Neuron (in vitro differentiated cells): ENCODE results near the gene SOWAHC.
"Not testable (repeated sequence)": the region's sequence is repeated elsewhere in the genome, so short reads cannot be mapped to it uniquely, and the experiment has no call there.

Experiments
- H2AFZ ChIP-seq: one replicate; pipeline ENCODE4 v1.6.1; 2013; ENCODE audit warnings: low read depth, mild to moderate bottlenecking, inconsistent platforms, low read length, moderate library complexity
- H3K27me3 ChIP-seq: one replicate; pipeline ENCODE4 v1.6.1; 2013; ENCODE audit warnings: low read length; ENCODE audit not compliant: insufficient read depth
- H3K36me3 ChIP-seq: one replicate; pipeline ENCODE4 v1.6.1; 2013; ENCODE audit warnings: low read length; ENCODE audit not compliant: insufficient read depth
- H3K4me1 ChIP-seq: one replicate; pipeline ENCODE4 v1.6.1; 2013; ENCODE audit warnings: low read length; ENCODE audit not compliant: insufficient read depth
- H3K4me3 ChIP-seq: 2 replicates; pipeline ENCODE4 v1.5.1; 2013; ENCODE audit warnings: mild to moderate bottlenecking, low read length, moderate library complexity
- H3K9me3 ChIP-seq: one replicate; pipeline ENCODE4 v1.6.1; 2013; ENCODE audit warnings: low read length

SOWAHC gene

GRCh38 chr2:109613922-109614714 lies at the start of gene SOWAHC, which contains the start of gene SEPTIN10:
Gene SOWAHC, plus strand, starts transcription at chr2:109614364. Its CDS starts 126 bp downstream, at chr2:109614490.
Gene SEPTIN10, minus strand, starts transcription at chr2:109613966. Its CDS starts 139 bp downstream, at chr2:109613827.
- Histone ChIP-seq H3K9me3 (peaks cover 2% of the 10 kb centered on the region), H2AFZ (peak within 1 kb of the TSS; percentile 80), H3K27me3 (no peaks in the 10 kb centered on the region), H3K4me3 (peak within 1 kb of the TSS; percentile 96), H3K36me3 (no peaks in the 10 kb centered on the region), H3K4me1 (peaks cover 28% of the 10 kb centered on the region)

GRCh38 chr2:109575373-109575772 lies 38.8 kb upstream of the SOWAHC start:
- Histone ChIP-seq H3K36me3 (peaks cover 23% of the 10 kb centered on the region), H3K4me1 (no peaks in the 10 kb centered on the region), H3K4me3 (no peak overlapping the region), H2AFZ (no peak overlapping the region), H3K9me3 (no peaks in the 10 kb centered on the region), H3K27me3 (no peaks in the 10 kb centered on the region)

- H3K27me3 ChIP-seq, H3K4me3 ChIP-seq, H3K4me1 ChIP-seq, H3K9me3 ChIP-seq, H2AFZ ChIP-seq: not testable (repeated sequence)
- H3K36me3 ChIP-seq, result peaks cover 16% of the 10 kb centered on the region
Observed at GRCh38 chr2:109577630-109578029, 36.5 kb upstream of the SOWAHC start.

GRCh38 chr2:109582928-109583895 lies 31.0 kb upstream of the SOWAHC start:
- Histone ChIP-seq H3K9me3 (no peaks in the 10 kb centered on the region), H3K4me3 (no peak overlapping the region), H2AFZ (no peak overlapping the region), H3K36me3 (peaks cover 21% of the 10 kb centered on the region), H3K4me1 (no peaks in the 10 kb centered on the region), H3K27me3 (no peaks in the 10 kb centered on the region)

GRCh38 chr2:109586687-109587086 lies 27.5 kb upstream of the SOWAHC start:
- no peaks in the 10 kb centered on the region for H3K9me3 ChIP-seq
- H3K27me3 ChIP-seq, result no peaks in the 10 kb centered on the region
- H3K4me3 ChIP-seq, result no peak overlapping the region
- H3K36me3 ChIP-seq, result peaks cover 27% of the 10 kb centered on the region
- H2AFZ ChIP-seq, result no peak overlapping the region
- no peaks in the 10 kb centered on the region for H3K4me1 ChIP-seq

- Histone ChIP-seq H3K4me1 (peaks cover 10% of the 10 kb centered on the region), H3K36me3 (peaks cover 9% of the 10 kb centered on the region), H2AFZ (no peak overlapping the region), H3K9me3 (no peaks in the 10 kb centered on the region), H3K27me3 (no peaks in the 10 kb centered on the region), H3K4me3 (no peak overlapping the region)
Observed at GRCh38 chr2:109591206-109591605, 23.0 kb upstream of the SOWAHC start.

GRCh38 chr2:109592905-109593304 lies 21.3 kb upstream of the SOWAHC start:
- H3K9me3 ChIP-seq, result no peaks in the 10 kb centered on the region
- peaks cover 9% of the 10 kb centered on the region for H3K36me3 ChIP-seq
- H3K4me1 ChIP-seq, result peaks cover 10% of the 10 kb centered on the region
- H2AFZ ChIP-seq, result no peak overlapping the region
- H3K27me3 ChIP-seq, result no peaks in the 10 kb centered on the region
- H3K4me3 ChIP-seq, result no peak overlapping the region

- H3K27me3 ChIP-seq, result no peaks in the 10 kb centered on the region
- no peak overlapping the region for H3K4me3 ChIP-seq
- peaks cover 7% of the 10 kb centered on the region for H3K36me3 ChIP-seq
- H2AFZ ChIP-seq, result no peak overlapping the region
- peaks cover 10% of the 10 kb centered on the region for H3K4me1 ChIP-seq
- H3K9me3 ChIP-seq, result no peaks in the 10 kb centered on the region
Observed at GRCh38 chr2:109594246-109594885, 19.8 kb upstream of the SOWAHC start.

GRCh38 chr2:109595644-109596043 lies 18.5 kb upstream of the SOWAHC start:
- no peak overlapping the region for H2AFZ ChIP-seq

GRCh38 chr2:109597283-109597682 lies 16.9 kb upstream of the SOWAHC start:
- Histone ChIP-seq H3K36me3 (no peaks in the 10 kb centered on the region), H3K27me3 (no peaks in the 10 kb centered on the region), H3K4me1 (peaks cover 10% of the 10 kb centered on the region), H2AFZ (no peak overlapping the region), H3K4me3 (no peak overlapping the region), H3K9me3 (no peaks in the 10 kb centered on the region)

More at GRCh38 chr2:109595644-109596043, 18.5 kb upstream of the SOWAHC start:
- H3K9me3 ChIP-seq, result no peaks in the 10 kb centered on the region
- no peaks in the 10 kb centered on the region for H3K27me3 ChIP-seq
- peaks cover 10% of the 10 kb centered on the region for H3K4me1 ChIP-seq
- peaks cover 7% of the 10 kb centered on the region for H3K36me3 ChIP-seq
- H3K4me3 ChIP-seq, result no peak overlapping the region

GRCh38 chr2:109601783-109602182 lies 12.4 kb upstream of the SOWAHC start:
- Histone ChIP-seq H3K4me3 (no peak overlapping the region), H3K4me1 (peaks cover 5% of the 10 kb centered on the region), H3K36me3 (peaks cover 8% of the 10 kb centered on the region), H2AFZ (no peak overlapping the region), H3K9me3 (no peaks in the 10 kb centered on the region), H3K27me3 (no peaks in the 10 kb centered on the region)

GRCh38 chr2:109602617-109603188 lies 11.5 kb upstream of the SOWAHC start:
- H3K4me3 ChIP-seq, result no peak overlapping the region
- peaks cover 5% of the 10 kb centered on the region for H3K4me1 ChIP-seq
- H2AFZ ChIP-seq, result no peak overlapping the region
- no peaks in the 10 kb centered on the region for H3K9me3 ChIP-seq
- H3K36me3 ChIP-seq, result peaks cover 8% of the 10 kb centered on the region
- no peaks in the 10 kb centered on the region for H3K27me3 ChIP-seq
